Calu3 (cell line): ENCODE results near the gene SPATA6. TPM values are rescaled to one million over a fixed set of nuclear protein-coding genes. Genes with fewer than 3 reads are reported as not detected.

Source experiments
- BruUV-seq: library from RNA; stranded (reverse); fragments of 400-500 nt; replicated peaks from 2 replicates; lab custom pipeline; 2021; lab: Mats Ljungman, UMichigan
- CTCF ChIA-PET: fragments of 300-600 bp; sonication (Branson Sonifier 250); formaldehyde crosslinking; loops from one replicate; lab custom pipeline; 2022; ENCODE audit warnings: antibody characterized with exemption; lab: Charles Lee
- DNase-seq: peaks from one replicate; pipeline ENCODE4 v3.0.0; 2022
- H3K27ac Mint-ChIP-seq: one replicate; pipeline ENCODE4 v1.8.0; 2022; ENCODE audit warnings: mixed read lengths; ENCODE audit not compliant: unreplicated experiment
- H3K27me3 Mint-ChIP-seq: one replicate; pipeline ENCODE4 v1.8.0; 2022; ENCODE audit warnings: mixed read lengths; ENCODE audit not compliant: unreplicated experiment
- H3K36me3 Mint-ChIP-seq: one replicate; pipeline ENCODE4 v1.8.0; 2022; ENCODE audit warnings: mild to moderate bottlenecking, moderate library complexity, mixed read lengths; ENCODE audit not compliant: insufficient read depth, unreplicated experiment
- H3K4me1 Mint-ChIP-seq: one replicate; pipeline ENCODE4 v1.8.0; 2022; ENCODE audit warnings: mild to moderate bottlenecking, low read depth, mixed read lengths; ENCODE audit not compliant: unreplicated experiment
- H3K4me3 Mint-ChIP-seq: one replicate; pipeline ENCODE4 v1.8.0; 2022; ENCODE audit warnings: mild to moderate bottlenecking, low read depth, moderate library complexity, mixed read lengths; ENCODE audit not compliant: unreplicated experiment
- H3K9me3 Mint-ChIP-seq: one replicate; pipeline ENCODE4 v1.8.0; 2022; ENCODE audit warnings: low read depth, mixed read lengths; ENCODE audit not compliant: unreplicated experiment
- CTCF ChIP-seq: fragments of 200-600 bp; IDR thresholded peaks from one replicate; pipeline ENCODE4 v1.8.0; 2022; ENCODE audit warnings: antibody characterized with exemption; ENCODE audit not compliant: unreplicated experiment
- intact Hi-C: fragments of 100-400 bp; cut with micrococcal nuclease; formaldehyde crosslinking; loops from one replicate; pipeline ENCODE4 v1.10.0; 2022; ENCODE audit not compliant: unreplicated experiment
- total RNA-seq: library from RNA; stranded (reverse); gene quantifications from 2 replicates; pipeline ENCODE4 v1.2.3, GENCODE V29; 2022

The SPATA6 gene
- total RNA-seq, 1 experiment from 2014 or later = 15.7 TPM

- no peak for TF ChIP-seq CTCF
- no peaks in the 10 kb centered on the region for H3K36me3 Mint-ChIP-seq
- BruUV-seq = no TSS peak
- no peaks in the 10 kb centered on the region for H3K9me3 Mint-ChIP-seq
- no peak overlapping the region for H3K27ac Mint-ChIP-seq
- intact Hi-C loops = no loop called here
- no peaks in the 10 kb centered on the region for H3K4me1 Mint-ChIP-seq
- DNase-seq = no peak
- no peak overlapping the region for H3K4me3 Mint-ChIP-seq
- no peaks in the 10 kb centered on the region for H3K27me3 Mint-ChIP-seq
- CTCF ChIA-PET = no interaction called here
Observed at GRCh38 chr1:48430832-48431231, 41.2 kb downstream of the SPATA6 start.

GRCh38 chr1:48422009-48422408, 50.0 kb downstream of the SPATA6 start:
- no peaks in the 10 kb centered on the region for H3K4me1 Mint-ChIP-seq
- BruUV-seq = no TSS peak
- DNase-seq = no peak
- no peak overlapping the region for H3K4me3 Mint-ChIP-seq
- no peak overlapping the region for H3K27ac Mint-ChIP-seq
- H3K27me3 Mint-ChIP-seq = no peaks in the 10 kb centered on the region
- H3K36me3 Mint-ChIP-seq = no peaks in the 10 kb centered on the region
- no peak for TF ChIP-seq CTCF
- CTCF ChIA-PET = no interaction called here
- intact Hi-C loops = no loop called here
- H3K9me3 Mint-ChIP-seq = no peaks in the 10 kb centered on the region

GRCh38 chr1:48418742-48419141, 53.3 kb downstream of the SPATA6 start:
- Mint-ChIP-seq H3K4me1 (no peaks in the 10 kb centered on the region), H3K27me3 (no peaks in the 10 kb centered on the region), H3K27ac (no peak overlapping the region), H3K36me3 (no peaks in the 10 kb centered on the region), H3K9me3 (no peaks in the 10 kb centered on the region), H3K4me3 (no peak overlapping the region)
- TF ChIP-seq CTCF = no peak
- CTCF ChIA-PET = no interaction called here
- BruUV-seq = no TSS peak
- DNase-seq = no peak
- intact Hi-C loops = no loop called here

- no TSS peak for BruUV-seq
- intact Hi-C loops = no loop called here
- TF ChIP-seq CTCF = no peak
- no peaks in the 10 kb centered on the region for H3K9me3 Mint-ChIP-seq
- DNase-seq = no peak
- no peaks in the 10 kb centered on the region for H3K36me3 Mint-ChIP-seq
- no peak overlapping the region for H3K27ac Mint-ChIP-seq
- H3K4me1 Mint-ChIP-seq = no peaks in the 10 kb centered on the region
- CTCF ChIA-PET = no interaction called here
- H3K4me3 Mint-ChIP-seq = no peak overlapping the region
- H3K27me3 Mint-ChIP-seq = no peaks in the 10 kb centered on the region
Observed at GRCh38 chr1:48415050-48415449, 57.0 kb downstream of the SPATA6 start.
